Osteocyte (in vitro differentiated cells): Measurements from ENCODE around the gene NCF4. TPM values are rescaled to one million over a fixed set of nuclear protein-coding genes. Genes with fewer than 3 reads are reported as not detected.

Source experiments
- DNase-seq: peaks from one replicate; pipeline ENCODE4 v3.0.0; 2021; ENCODE audit warnings: mixed read lengths; ENCODE audit not compliant: unreplicated experiment; ENCODE audit errors: extremely low spot score
- H3K27ac Mint-ChIP-seq: one replicate; pipeline ENCODE4 v1.8.0; 2021; ENCODE audit warnings: mild to moderate bottlenecking, mixed read lengths; ENCODE audit not compliant: unreplicated experiment
- H3K27me3 Mint-ChIP-seq: one replicate; pipeline ENCODE4 v1.8.0; 2021; ENCODE audit warnings: mixed read lengths; ENCODE audit not compliant: unreplicated experiment
- H3K36me3 Mint-ChIP-seq: one replicate; pipeline ENCODE4 v1.8.0; 2021; ENCODE audit warnings: mixed read lengths; ENCODE audit not compliant: unreplicated experiment
- H3K4me1 Mint-ChIP-seq: one replicate; pipeline ENCODE4 v1.8.0; 2021; ENCODE audit warnings: mixed read lengths; ENCODE audit not compliant: unreplicated experiment
- H3K4me3 Mint-ChIP-seq: one replicate; pipeline ENCODE4 v1.8.0; 2021; ENCODE audit warnings: mild to moderate bottlenecking, moderate library complexity, mixed read lengths; ENCODE audit not compliant: unreplicated experiment
- H3K9me3 Mint-ChIP-seq: one replicate; pipeline ENCODE4 v1.8.0; 2021; ENCODE audit warnings: mixed read lengths; ENCODE audit not compliant: unreplicated experiment
- CTCF ChIP-seq: fragments of 200-600 bp; sonication (generic); IDR thresholded peaks from 2 replicates; pipeline ENCODE4 v1.5.0; 2021; ENCODE audit warnings: antibody characterized with exemption, mild to moderate bottlenecking, moderate library complexity
- total RNA-seq: library from RNA; stranded (reverse); gene quantifications from 2 replicates; pipeline ENCODE4 v1.2.1, GENCODE V29; 2021

Gene NCF4
- total RNA-seq, 1 donor from 2014 or later, result not detected

- H3K27me3 Mint-ChIP-seq, result peaks cover 76% of the 10 kb centered on the region
- H3K4me1 Mint-ChIP-seq, result no peaks in the 10 kb centered on the region
- no peak for TF ChIP-seq CTCF
- no peaks in the 10 kb centered on the region for H3K9me3 Mint-ChIP-seq
- no peak overlapping the region for H3K4me3 Mint-ChIP-seq
- H3K27ac Mint-ChIP-seq, result no peak overlapping the region
- no peaks in the 10 kb centered on the region for H3K36me3 Mint-ChIP-seq
- DNase-seq, result no peak
Observed at GRCh38 chr22:36846271-36846670, 14.5 kb upstream of the NCF4 start.

GRCh38 chr22:36846949-36847348 is 13.9 kb upstream of the NCF4 start:
- Mint-ChIP-seq H3K36me3 (no peaks in the 10 kb centered on the region), H3K4me3 (no peak overlapping the region), H3K9me3 (no peaks in the 10 kb centered on the region), H3K27ac (no peak overlapping the region), H3K27me3 (peaks cover 70% of the 10 kb centered on the region), H3K4me1 (no peaks in the 10 kb centered on the region)
- DNase-seq, result no peak
- TF ChIP-seq CTCF, result no peak

GRCh38 chr22:36850056-36850455 is 10.8 kb upstream of the NCF4 start:
- H3K36me3 Mint-ChIP-seq, result no peaks in the 10 kb centered on the region
- no peak for TF ChIP-seq CTCF
- H3K4me1 Mint-ChIP-seq, result peaks cover 2% of the 10 kb centered on the region
- H3K27ac Mint-ChIP-seq, result no peak overlapping the region
- DNase-seq, result no peak
- H3K9me3 Mint-ChIP-seq, result no peaks in the 10 kb centered on the region
- no peak overlapping the region for H3K4me3 Mint-ChIP-seq
- peaks cover 46% of the 10 kb centered on the region for H3K27me3 Mint-ChIP-seq

- Mint-ChIP-seq H3K4me3 (no peak overlapping the region), H3K27me3 (peaks cover 42% of the 10 kb centered on the region), H3K36me3 (no peaks in the 10 kb centered on the region), H3K9me3 (no peaks in the 10 kb centered on the region), H3K4me1 (peaks cover 2% of the 10 kb centered on the region), H3K27ac (no peak overlapping the region)
- TF ChIP-seq CTCF, result no peak
- DNase-seq, result no peak
Observed at GRCh38 chr22:36850682-36851081, 10.1 kb upstream of the NCF4 start.

- Mint-ChIP-seq H3K27me3 (peaks cover 38% of the 10 kb centered on the region), H3K27ac (no peak overlapping the region), H3K4me3 (no peak overlapping the region), H3K9me3 (no peaks in the 10 kb centered on the region), H3K4me1 (peaks cover 6% of the 10 kb centered on the region), H3K36me3 (no peaks in the 10 kb centered on the region)
- DNase-seq, result no peak
- TF ChIP-seq CTCF, result no peak
Observed at GRCh38 chr22:36852056-36852973, 8.5 kb upstream of the NCF4 start.
